Activated T-helper 17 cell treated with anti-CD3 and anti-CD28 coated beads, Interleukin-2, amount 50 U/mL, for 72 hours (primary cell): ENCODE data around the gene CNDP2. TPM values are rescaled to one million over a fixed set of nuclear protein-coding genes. Genes with fewer than 3 reads are reported as not detected.

Source experiments
- ATAC-seq: fragments of 150-1000 bp; cut with Tn5 transposase; replicated peaks from 2 replicates; pipeline ENCODE4 v1.10.0; 2021; ENCODE audit warnings: mild to moderate bottlenecking, moderate library complexity
- H3K27ac Mint-ChIP-seq: one replicate; pipeline ENCODE4 v1.8.0; 2022; ENCODE audit warnings: mixed read lengths
- H3K27me3 Mint-ChIP-seq: one replicate; pipeline ENCODE4 v1.8.0; 2022; ENCODE audit warnings: mixed read lengths
- H3K36me3 Mint-ChIP-seq: one replicate; pipeline ENCODE4 v1.8.0; 2022; ENCODE audit warnings: low read depth, mild to moderate bottlenecking, mixed read lengths
- H3K4me1 Mint-ChIP-seq: one replicate; pipeline ENCODE4 v1.8.0; 2022; ENCODE audit warnings: mixed read lengths
- H3K4me3 Mint-ChIP-seq: one replicate; pipeline ENCODE4 v1.8.0; 2022; ENCODE audit warnings: mild to moderate bottlenecking, mixed read lengths
- H3K9me3 Mint-ChIP-seq: one replicate; pipeline ENCODE4 v1.8.0; 2022; ENCODE audit warnings: mixed read lengths
- total RNA-seq, 2 donors: library from RNA; stranded (reverse); gene quantifications; one replicate each; pipeline ENCODE4 v1.2.3, GENCODE V29; 2022

Gene CNDP2
- total RNA-seq, 2 donors from 2014 or later, result 141 to 217 TPM

GRCh38 chr18:74513149-74513882 is 17.2 kb downstream of the CNDP2 start:
- Mint-ChIP-seq H3K9me3 (no peaks in the 10 kb centered on the region), H3K4me1 (peaks cover 4% of the 10 kb centered on the region), H3K27ac (no peak overlapping the region), H3K27me3 (no peaks in the 10 kb centered on the region), H3K36me3 (peaks cover 96% of the 10 kb centered on the region), H3K4me3 (no peak overlapping the region)
- ATAC-seq, result no peak

- ATAC-seq, result no peak
- H3K27ac Mint-ChIP-seq, result no peak overlapping the region
- no peaks in the 10 kb centered on the region for H3K27me3 Mint-ChIP-seq
- H3K36me3 Mint-ChIP-seq, result peaks cover 96% of the 10 kb centered on the region
- peaks cover 4% of the 10 kb centered on the region for H3K4me1 Mint-ChIP-seq
- H3K4me3 Mint-ChIP-seq, result no peak overlapping the region
- H3K9me3 Mint-ChIP-seq, result no peaks in the 10 kb centered on the region
These were observed 17.7 kb downstream of the CNDP2 start for GRCh38 chr18:74513883-74514205.

- Mint-ChIP-seq H3K9me3 (no peaks in the 10 kb centered on the region), H3K36me3 (peaks cover 96% of the 10 kb centered on the region), H3K4me3 (no peak overlapping the region), H3K4me1 (peaks cover 4% of the 10 kb centered on the region), H3K27me3 (no peaks in the 10 kb centered on the region), H3K27ac (no peak overlapping the region)
- ATAC-seq, result no peak
These were observed 18.8 kb downstream of the CNDP2 start for GRCh38 chr18:74514860-74515495.

GRCh38 chr18:74515620-74516231 is 19.6 kb downstream of the CNDP2 start:
- Mint-ChIP-seq H3K36me3 (peaks cover 96% of the 10 kb centered on the region), H3K27ac (no peak overlapping the region), H3K27me3 (no peaks in the 10 kb centered on the region), H3K4me3 (no peak overlapping the region), H3K4me1 (peaks cover 4% of the 10 kb centered on the region), H3K9me3 (no peaks in the 10 kb centered on the region)
- no peak for ATAC-seq

- Mint-ChIP-seq H3K36me3 (peaks cover 96% of the 10 kb centered on the region), H3K27ac (no peak overlapping the region)
These were observed 20.4 kb downstream of the CNDP2 start for GRCh38 chr18:74516271-74517235.

GRCh38 chr18:74517236-74517630 is 21.1 kb downstream of the CNDP2 start:
- Mint-ChIP-seq H3K27me3 (no peaks in the 10 kb centered on the region), H3K9me3 (no peaks in the 10 kb centered on the region), H3K36me3 (peaks cover 96% of the 10 kb centered on the region), H3K4me3 (no peak overlapping the region), H3K27ac (no peak overlapping the region), H3K4me1 (peaks cover 4% of the 10 kb centered on the region)
- ATAC-seq, result no peak

More at GRCh38 chr18:74516271-74517235, 20.4 kb downstream of the CNDP2 start:
- Mint-ChIP-seq H3K9me3 (no peaks in the 10 kb centered on the region), H3K27me3 (no peaks in the 10 kb centered on the region), H3K4me1 (peaks cover 4% of the 10 kb centered on the region), H3K4me3 (no peak overlapping the region)
- ATAC-seq, result no peak

- no peak for ATAC-seq
- H3K27ac Mint-ChIP-seq, result no peak overlapping the region
- H3K27me3 Mint-ChIP-seq, result no peaks in the 10 kb centered on the region
- no peaks in the 10 kb centered on the region for H3K9me3 Mint-ChIP-seq
- no peaks in the 10 kb centered on the region for H3K4me1 Mint-ChIP-seq
- no peak overlapping the region for H3K4me3 Mint-ChIP-seq
- H3K36me3 Mint-ChIP-seq, result peaks cover 82% of the 10 kb centered on the region
These were observed 22.5 kb downstream of the CNDP2 start for GRCh38 chr18:74518456-74519295.

- Mint-ChIP-seq H3K36me3 (peaks cover 74% of the 10 kb centered on the region), H3K27me3 (no peaks in the 10 kb centered on the region), H3K4me3 (no peak overlapping the region), H3K27ac (no peak overlapping the region), H3K4me1 (no peaks in the 10 kb centered on the region), H3K9me3 (no peaks in the 10 kb centered on the region)
- ATAC-seq, result no peak
These were observed 23.3 kb downstream of the CNDP2 start for GRCh38 chr18:74519320-74520095.

- ATAC-seq, result no peak
- peaks cover 66% of the 10 kb centered on the region for H3K36me3 Mint-ChIP-seq
- no peak overlapping the region for H3K27ac Mint-ChIP-seq
- no peaks in the 10 kb centered on the region for H3K9me3 Mint-ChIP-seq
- H3K4me1 Mint-ChIP-seq, result no peaks in the 10 kb centered on the region
- no peak overlapping the region for H3K4me3 Mint-ChIP-seq
- H3K27me3 Mint-ChIP-seq, result no peaks in the 10 kb centered on the region
These were observed 24.1 kb downstream of the CNDP2 start for GRCh38 chr18:74520096-74520833.

GRCh38 chr18:74521068-74521725 is 25.0 kb downstream of the CNDP2 start:
- Mint-ChIP-seq H3K9me3 (no peaks in the 10 kb centered on the region), H3K4me1 (no peaks in the 10 kb centered on the region), H3K27me3 (no peaks in the 10 kb centered on the region), H3K36me3 (peaks cover 61% of the 10 kb centered on the region), H3K4me3 (no peak overlapping the region), H3K27ac (no peak overlapping the region)
- no peak for ATAC-seq

GRCh38 chr18:74522635-74523548 is 26.7 kb downstream of the CNDP2 start:
- Mint-ChIP-seq H3K27ac (no peak overlapping the region), H3K4me3 (no peak overlapping the region), H3K36me3 (peaks cover 44% of the 10 kb centered on the region), H3K9me3 (no peaks in the 10 kb centered on the region), H3K27me3 (no peaks in the 10 kb centered on the region), H3K4me1 (no peaks in the 10 kb centered on the region)
- ATAC-seq, result no peak
